ENCODE measurements around the gene ADGRV1. TPM values are rescaled to one million over a fixed set of nuclear protein-coding genes. Genes with fewer than 3 reads are reported as not detected.
"Not testable (repeated sequence)": the region's sequence is repeated elsewhere in the genome, so short reads cannot be mapped to it uniquely, and the experiment has no call there.

The ADGRV1 gene
- total RNA-seq, 1 experiment from 2014 or later: not detected

DNA sequence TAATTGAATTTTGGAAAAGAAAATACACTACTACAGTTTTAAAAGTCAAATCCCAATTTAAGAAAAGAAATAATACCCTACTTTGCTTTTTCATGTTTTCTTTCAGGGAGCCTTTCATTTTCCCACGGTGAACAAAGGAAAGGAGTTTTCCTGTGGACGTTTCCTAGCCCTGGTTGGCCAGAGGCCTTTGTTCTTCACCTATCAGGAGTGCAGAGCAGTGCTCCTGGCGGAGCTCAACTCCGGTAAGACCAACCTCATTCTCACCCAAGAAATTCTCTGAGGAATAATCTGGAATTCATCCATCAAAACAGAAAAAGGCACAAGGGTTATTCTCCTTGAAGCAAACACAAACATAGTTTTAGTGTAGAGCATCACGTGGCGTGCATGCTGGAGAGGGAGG, 248.9 kb downstream of the ADGRV1 start:
- Mint-ChIP-seq H3K27me3 (ENCODE audit: insufficient read depth, unreplicated experiment) (peaks cover 14% of the 10 kb centered on the region), H3K9me3 (ENCODE audit: unreplicated experiment) (no peaks in the 10 kb centered on the region), H3K27ac (ENCODE audit: low read depth, unreplicated experiment) (no peak overlapping the region), H3K36me3 (ENCODE audit: insufficient read depth, unreplicated experiment) (no peaks in the 10 kb centered on the region), H3K4me3 (ENCODE audit: unreplicated experiment) (no peak overlapping the region), H3K4me1 (ENCODE audit: insufficient read depth, unreplicated experiment) (no peaks in the 10 kb centered on the region)
- ChIA-PET POLR2A (no interaction called here), CTCF (interaction anchor here (0.9 to 7.8 kb wide), 3 partner anchors 54 to 611 kb away, joined by 3 to 67 read pairs (median 7); no protein-coding TSS in a partner anchor)
- TF ChIP-seq, protein P1, sequence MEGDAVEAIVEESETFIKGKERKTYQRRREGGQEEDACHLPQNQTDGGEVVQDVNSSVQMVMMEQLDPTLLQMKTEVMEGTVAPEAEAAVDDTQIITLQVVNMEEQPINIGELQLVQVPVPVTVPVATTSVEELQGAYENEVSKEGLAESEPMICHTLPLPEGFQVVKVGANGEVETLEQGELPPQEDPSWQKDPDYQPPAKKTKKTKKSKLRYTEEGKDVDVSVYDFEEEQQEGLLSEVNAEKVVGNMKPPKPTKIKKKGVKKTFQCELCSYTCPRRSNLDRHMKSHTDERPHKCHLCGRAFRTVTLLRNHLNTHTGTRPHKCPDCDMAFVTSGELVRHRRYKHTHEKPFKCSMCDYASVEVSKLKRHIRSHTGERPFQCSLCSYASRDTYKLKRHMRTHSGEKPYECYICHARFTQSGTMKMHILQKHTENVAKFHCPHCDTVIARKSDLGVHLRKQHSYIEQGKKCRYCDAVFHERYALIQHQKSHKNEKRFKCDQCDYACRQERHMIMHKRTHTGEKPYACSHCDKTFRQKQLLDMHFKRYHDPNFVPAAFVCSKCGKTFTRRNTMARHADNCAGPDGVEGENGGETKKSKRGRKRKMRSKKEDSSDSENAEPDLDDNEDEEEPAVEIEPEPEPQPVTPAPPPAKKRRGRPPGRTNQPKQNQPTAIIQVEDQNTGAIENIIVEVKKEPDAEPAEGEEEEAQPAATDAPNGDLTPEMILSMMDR (IDR thresholded peaks at IDR 0.05; ENCODE audit: unreplicated experiment): no peak
- intact Hi-C loops (cut with micrococcal nuclease): no loop called here
- no TSS peak for BruUV-seq (replicated peaks)
- DNase-seq (ENCODE audit: unreplicated experiment): no peak

GRCh38 chr5:90809311-90810056, 250.9 kb downstream of the ADGRV1 start:
- no peaks in the 10 kb centered on the region for H3K36me3 Mint-ChIP-seq (ENCODE audit: insufficient read depth, unreplicated experiment)
- ChIA-PET CTCF (interaction anchor here (0.9 to 1.0 kb wide), 2 partner anchors 16 to 56 kb away, joined by 3 to 4 read pairs; no protein-coding TSS in a partner anchor), POLR2A (no interaction called here)
- DNase-seq (ENCODE audit: unreplicated experiment): no peak
- H3K27ac Mint-ChIP-seq (ENCODE audit: low read depth, unreplicated experiment): no peak overlapping the region
- H3K9me3 Mint-ChIP-seq (ENCODE audit: unreplicated experiment): no peaks in the 10 kb centered on the region
- TF ChIP-seq, protein P1 (IDR thresholded peaks at IDR 0.05; ENCODE audit: unreplicated experiment): no peak
- intact Hi-C loops (cut with micrococcal nuclease): no loop called here
- H3K4me3 Mint-ChIP-seq (ENCODE audit: unreplicated experiment): no peak overlapping the region
- peaks cover 14% of the 10 kb centered on the region for H3K27me3 Mint-ChIP-seq (ENCODE audit: insufficient read depth, unreplicated experiment)
- BruUV-seq (replicated peaks): no TSS peak
- H3K4me1 Mint-ChIP-seq (ENCODE audit: insufficient read depth, unreplicated experiment): no peaks in the 10 kb centered on the region

DNA sequence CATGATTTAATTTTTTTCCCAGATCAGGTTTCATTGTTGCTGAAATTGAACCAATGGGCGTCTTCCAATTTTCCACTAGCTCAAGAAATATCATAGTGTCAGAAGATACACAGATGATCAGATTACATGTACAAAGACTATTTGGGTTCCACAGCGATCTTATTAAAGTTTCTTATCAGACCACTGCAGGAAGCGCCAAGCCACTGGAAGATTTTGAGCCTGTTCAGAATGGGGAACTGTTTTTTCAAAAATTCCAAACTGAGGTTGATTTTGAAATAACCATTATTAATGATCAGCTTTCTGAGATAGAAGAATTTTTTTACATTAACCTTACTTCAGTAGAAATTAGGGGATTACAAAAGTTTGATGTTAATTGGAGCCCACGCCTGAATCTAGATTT, 251.6 kb downstream of the ADGRV1 start:
- Mint-ChIP-seq H3K4me1 (ENCODE audit: insufficient read depth, unreplicated experiment) (no peaks in the 10 kb centered on the region), H3K4me3 (ENCODE audit: unreplicated experiment) (no peak overlapping the region), H3K36me3 (ENCODE audit: insufficient read depth, unreplicated experiment) (no peaks in the 10 kb centered on the region), H3K27me3 (ENCODE audit: insufficient read depth, unreplicated experiment) (peaks cover 14% of the 10 kb centered on the region), H3K27ac (ENCODE audit: low read depth, unreplicated experiment) (no peak overlapping the region), H3K9me3 (ENCODE audit: unreplicated experiment) (no peaks in the 10 kb centered on the region)
- intact Hi-C loops (cut with micrococcal nuclease): no loop called here
- no peak for DNase-seq (ENCODE audit: unreplicated experiment)
- BruUV-seq (replicated peaks): no TSS peak
- POLR2A ChIA-PET: no interaction called here
- CTCF ChIA-PET: interaction anchor here (0.6 to 1.1 kb wide), 4 partner anchors 11 to 52 kb away, joined by 3 to 4 read pairs (median 3); no protein-coding TSS in a partner anchor
- TF ChIP-seq, protein P1 (IDR thresholded peaks at IDR 0.05; ENCODE audit: unreplicated experiment): no peak

GRCh38 chr5:90813392-90813791, 254.8 kb downstream of the ADGRV1 start:
- Mint-ChIP-seq H3K27me3 (ENCODE audit: insufficient read depth, unreplicated experiment) (no peaks in the 10 kb centered on the region), H3K9me3 (ENCODE audit: unreplicated experiment) (no peaks in the 10 kb centered on the region), H3K36me3 (ENCODE audit: insufficient read depth, unreplicated experiment) (no peaks in the 10 kb centered on the region), H3K4me1 (ENCODE audit: insufficient read depth, unreplicated experiment) (no peaks in the 10 kb centered on the region), H3K27ac (ENCODE audit: low read depth, unreplicated experiment) (no peak overlapping the region), H3K4me3 (ENCODE audit: unreplicated experiment) (no peak overlapping the region)
- intact Hi-C loops (cut with micrococcal nuclease): no loop called here
- BruUV-seq (replicated peaks): no TSS peak
- ChIA-PET POLR2A (no interaction called here), CTCF (interaction anchor here (0.6 to 1.1 kb wide), 4 partner anchors 11 to 105 kb away, joined by 3 to 7 read pairs (median 4); no protein-coding TSS in a partner anchor)
- TF ChIP-seq, protein P1 (IDR thresholded peaks at IDR 0.05; ENCODE audit: unreplicated experiment): no peak
- no peak for DNase-seq (ENCODE audit: unreplicated experiment)

DNA sequence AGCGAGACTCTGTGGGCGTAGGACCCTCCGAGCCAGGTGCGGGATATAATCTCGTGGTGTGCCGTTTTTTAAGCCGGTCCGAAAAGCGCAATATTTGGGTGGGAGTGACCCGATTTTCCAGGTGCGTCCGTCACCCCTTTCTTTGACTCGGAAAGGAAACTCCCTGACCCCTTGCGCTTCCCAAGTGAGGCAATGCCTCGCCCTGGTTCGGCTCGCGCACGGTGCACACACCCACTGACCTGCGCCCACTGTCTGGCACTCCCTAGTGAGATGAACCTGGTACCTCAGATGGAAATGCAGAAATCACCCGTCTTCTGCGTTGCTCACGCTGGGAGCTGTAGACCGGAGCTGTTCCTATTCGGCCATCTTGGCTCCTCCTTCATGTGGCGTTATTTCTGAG, 263.5 kb downstream of the ADGRV1 start:
- BruUV-seq (replicated peaks); DNase-seq (ENCODE audit: unreplicated experiment); H3K4me3 Mint-ChIP-seq (ENCODE audit: unreplicated experiment); POLR2A ChIA-PET; intact Hi-C loops (cut with micrococcal nuclease); H3K9me3 Mint-ChIP-seq (ENCODE audit: unreplicated experiment); H3K36me3 Mint-ChIP-seq (ENCODE audit: insufficient read depth, unreplicated experiment); H3K4me1 Mint-ChIP-seq (ENCODE audit: insufficient read depth, unreplicated experiment); H3K27me3 Mint-ChIP-seq (ENCODE audit: insufficient read depth, unreplicated experiment); H3K27ac Mint-ChIP-seq (ENCODE audit: low read depth, unreplicated experiment): not testable (repeated sequence)
- CTCF ChIA-PET: interaction anchor here (0.6 to 1.0 kb wide), 2 partner anchors 28 to 1749 kb away, joined by 3 read pairs; no protein-coding TSS in a partner anchor
